GM10266 (cell line): ENCODE results near the gene F2R.

Experiments
- DNase-seq: peaks from one replicate; pipeline ENCODE4 v3.0.0; 2012; ENCODE audit errors: extremely low spot score
- CTCF ChIP-seq: IDR thresholded peaks from 2 replicates; pipeline ENCODE4 v1.5.1; 2012; ENCODE audit warnings: mild to moderate bottlenecking, low read depth; ENCODE audit not compliant: control insufficient read depth, insufficient read depth; ENCODE audit errors: missing control alignments

Gene F2R

DNA sequence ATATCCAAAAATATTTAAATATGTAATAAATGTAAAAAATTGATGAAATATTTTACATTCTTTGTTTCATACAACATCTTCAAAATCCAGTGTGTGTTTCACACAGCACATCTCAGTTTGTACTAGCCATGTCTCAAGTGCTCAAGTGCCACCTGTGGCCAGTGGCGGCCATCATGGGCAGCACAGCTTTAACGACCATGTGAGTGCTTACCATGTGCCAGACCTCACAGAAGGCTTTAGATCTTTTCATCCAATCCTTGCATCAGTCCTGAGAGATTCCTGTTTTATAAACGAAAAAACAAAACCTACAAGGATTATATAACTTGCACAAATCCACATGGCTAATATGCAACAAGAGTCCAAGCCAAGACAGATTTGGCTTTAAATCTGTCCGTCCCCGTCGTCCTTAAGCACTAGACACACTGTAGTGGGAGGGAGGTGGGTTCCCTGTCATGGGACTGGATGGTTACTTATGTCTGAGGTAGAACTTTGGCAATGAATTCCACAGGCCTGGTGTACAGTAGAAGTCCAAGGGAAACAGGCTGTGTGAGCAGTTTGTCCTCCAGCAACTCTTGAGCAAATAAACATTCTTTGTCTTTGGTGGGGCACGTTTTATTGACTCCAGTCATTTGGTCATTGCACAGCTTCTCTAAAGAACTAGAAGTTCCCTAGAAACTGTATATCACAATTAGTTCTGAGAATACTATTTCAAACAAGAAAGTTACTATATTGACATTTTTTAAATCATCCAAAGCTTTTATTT is 25.0 kb upstream of the F2R start:
- TF ChIP-seq CTCF: no peak
- DNase-seq: no peak

DNA sequence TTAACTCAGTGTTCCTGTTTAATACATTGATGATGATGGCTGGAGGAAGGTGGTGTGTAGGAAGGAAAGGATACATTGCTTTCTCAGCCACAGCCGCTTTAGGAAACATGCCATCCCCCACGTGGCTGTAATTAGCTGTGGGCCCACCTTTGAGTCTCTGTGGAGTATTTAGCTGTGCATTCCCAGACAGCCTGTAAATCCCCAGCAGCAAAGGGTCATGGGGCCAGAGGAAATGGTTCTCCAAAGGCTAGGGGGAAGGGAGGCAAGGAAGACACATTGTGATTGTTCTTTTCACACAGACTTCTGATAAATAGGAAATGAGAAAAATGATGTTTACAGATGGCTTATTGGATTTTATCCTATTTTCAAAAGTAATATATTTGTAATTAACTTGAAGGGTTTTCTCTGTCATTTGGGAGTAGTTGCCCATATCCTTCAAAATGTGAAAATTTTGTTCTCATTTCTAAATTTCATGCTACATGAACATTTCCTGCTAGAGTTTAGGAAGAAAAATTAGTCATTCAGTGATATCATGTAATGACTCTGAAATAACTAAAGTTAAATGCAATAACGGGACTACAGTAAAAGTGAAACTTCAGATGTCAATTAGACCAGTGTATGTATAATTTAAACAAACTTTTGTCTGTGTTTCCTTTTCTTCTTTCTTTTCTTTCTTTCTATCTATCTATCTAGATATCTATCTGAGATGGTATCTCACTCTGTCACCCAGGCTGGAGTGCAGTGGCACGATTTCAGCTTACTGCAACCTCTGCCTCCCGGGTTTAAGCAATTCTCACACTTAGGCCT is 24.3 kb upstream of the F2R start:
- TF ChIP-seq CTCF: no peak
- DNase-seq: no peak

DNA sequence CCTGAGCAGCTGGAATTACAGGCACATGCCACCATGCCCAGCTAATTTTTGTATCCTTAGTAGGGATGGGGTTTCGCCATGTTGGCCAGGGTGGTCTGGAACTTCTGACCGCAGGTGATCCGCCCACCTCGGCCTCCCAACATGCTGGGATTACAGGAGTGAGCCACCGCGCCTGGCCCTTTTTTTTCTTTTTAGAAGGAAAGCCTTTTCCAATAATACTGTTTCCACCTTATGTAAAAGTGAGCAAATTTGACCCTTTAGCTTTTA is 23.7 kb upstream of the F2R start:
- DNase-seq: no peak
- no peak for TF ChIP-seq CTCF

DNA sequence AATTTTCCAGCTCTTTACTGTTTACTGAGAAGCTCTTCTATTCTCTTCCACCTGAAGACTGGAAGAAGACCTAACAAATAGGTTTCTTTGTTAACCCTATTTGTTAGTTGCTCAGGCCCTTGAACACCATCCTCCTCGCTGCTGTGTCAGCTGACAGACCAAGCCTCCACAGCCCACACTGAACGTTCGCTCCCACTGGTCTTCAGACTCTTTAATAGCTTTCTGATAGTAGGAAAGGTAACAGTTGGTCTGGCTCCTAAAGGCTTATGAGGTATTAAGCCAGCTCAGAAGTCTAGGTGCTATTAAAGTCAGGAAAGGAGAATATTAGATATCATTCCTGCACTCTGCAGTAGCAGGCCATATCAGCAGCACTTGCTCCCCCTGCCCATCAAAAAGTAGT is 23.3 kb upstream of the F2R start:
- TF ChIP-seq CTCF: no peak
- no peak for DNase-seq

GRCh38 chr5:76693141-76693540 is 22.8 kb upstream of the F2R start:
- DNase-seq: no peak
- TF ChIP-seq CTCF: no peak

- no peak for TF ChIP-seq CTCF
- DNase-seq: no peak
Observed at GRCh38 chr5:76694317-76694716, 21.6 kb upstream of the F2R start.

GRCh38 chr5:76695346-76695745 is 20.6 kb upstream of the F2R start:
- DNase-seq: no peak
- no peak for TF ChIP-seq CTCF
